ENCODE measurements around the gene CRIP2.

CRIP2 gene

GRCh38 chr14:105489542-105490266 lies 15.1 kb downstream of the CRIP2 start:
- DNase-seq: peak; percentile 96

GRCh38 chr14:105490267-105490571 lies 15.6 kb downstream of the CRIP2 start:
- no peak for DNase-seq

- DNase-seq: peak; percentile 100
These were observed 16.1 kb downstream of the CRIP2 start, which contains the start of gene TEDC1 for GRCh38 chr14:105490572-105491365. TEDC1 (plus strand) TSS chr14:105491246; CDS start chr14:105491376, 130 bp downstream.

GRCh38 chr14:105491366-105491973 lies 16.8 kb downstream of the CRIP2 start:
- DNase-seq: peak; percentile 78

GRCh38 chr14:105492031-105492970 lies 17.7 kb downstream of the CRIP2 start:
- no peak for DNase-seq

- no peak for DNase-seq
These were observed 18.6 kb downstream of the CRIP2 start for GRCh38 chr14:105492971-105493871.

GRCh38 chr14:105493921-105494605 lies 19.4 kb downstream of the CRIP2 start:
- DNase-seq: no peak

- DNase-seq: no peak
These were observed 19.9 kb downstream of the CRIP2 start for GRCh38 chr14:105494606-105494929.

- no peak for DNase-seq
These were observed 20.7 kb downstream of the CRIP2 start for GRCh38 chr14:105495101-105495989.

GRCh38 chr14:105495990-105496830 lies 21.6 kb downstream of the CRIP2 start:
- DNase-seq: no peak

- no peak for DNase-seq
These were observed 22.4 kb downstream of the CRIP2 start for GRCh38 chr14:105496831-105497591.

GRCh38 chr14:105497671-105498429 lies 23.2 kb downstream of the CRIP2 start:
- no peak for DNase-seq

- DNase-seq: peak; percentile 39
These were observed 24.0 kb downstream of the CRIP2 start for GRCh38 chr14:105498430-105499255.

GRCh38 chr14:105499256-105500035 lies 24.8 kb downstream of the CRIP2 start:
- DNase-seq: peak; percentile 61

GRCh38 chr14:105500036-105500725 lies 25.6 kb downstream of the CRIP2 start:
- DNase-seq: no peak

All from eye (tissue), 1 donor.